Keratinocyte (primary cell): ENCODE results near the gene PPP2R5E. TPM values are rescaled to one million over a fixed set of nuclear protein-coding genes. Genes with fewer than 3 reads are reported as not detected.

ENCODE experiments used
- DNase-seq: peaks from one replicate; pipeline ENCODE4 v3.0.0-alpha.2; 2011; ENCODE audit warnings: low read depth, missing footprints, low spot score
- FAIRE-seq: peaks from 2 replicates; lab custom pipeline; 2011; peaks lifted over from hg19 to GRCh38; lab: Jason Lieb, UNC
- H2AFZ ChIP-seq: 2 replicates; pipeline ENCODE4 v1.6.0; 2012; ENCODE audit warnings: low read length, control low read depth, inconsistent platforms; ENCODE audit not compliant: control insufficient read depth
- H3K27ac ChIP-seq: 2 replicates; pipeline ENCODE4 v1.5.1; 2011; ENCODE audit warnings: low read length; ENCODE audit not compliant: control insufficient read depth, insufficient read depth
- H3K27me3 ChIP-seq: 3 replicates; pipeline ENCODE4 v1.6.0; 2011; ENCODE audit warnings: low read length; ENCODE audit not compliant: control insufficient read depth, insufficient read depth; ENCODE audit errors: extremely low read depth
- H3K36me3 ChIP-seq, 2 experiments: 2 replicates in 1 of 2; 3 replicates in 1 of 2; pipeline ENCODE4 v1.5.1; 2011; ENCODE audit warnings: low read length in 2 of 2, mild to moderate bottlenecking in 1 of 2; ENCODE audit not compliant: control insufficient read depth in 2 of 2, insufficient read depth in 2 of 2; ENCODE audit errors: extremely low read depth in 1 of 2
- H3K4me1 ChIP-seq: 3 replicates; pipeline ENCODE4 v1.5.1; 2011; ENCODE audit warnings: low read length; ENCODE audit not compliant: control insufficient read depth, insufficient read depth; ENCODE audit errors: extremely low read depth
- H3K4me2 ChIP-seq: 3 replicates; pipeline ENCODE4 v1.6.0; 2011; ENCODE audit warnings: low read depth, low read length; ENCODE audit not compliant: control insufficient read depth, insufficient read depth; ENCODE audit errors: extremely low read depth
- H3K4me3 ChIP-seq, 3 experiments: fragments of 200-600 bp in 1 of 3; sonication (generic) in 1 of 3; 2 replicates in 2 of 3; 3 replicates in 1 of 3; pipeline ENCODE4 v1.5.1; 2011 to 2016; ENCODE audit warnings: low read length in 3 of 3, mild to moderate bottlenecking in 3 of 3, control low read depth in 2 of 3, inconsistent platforms in 1 of 3, low read depth in 1 of 3, mixed read lengths in 1 of 3, mixed run types in 1 of 3, moderate library complexity in 1 of 3; ENCODE audit not compliant: control insufficient read depth in 2 of 3, insufficient read depth in 2 of 3; ENCODE audit errors: extremely low read depth in 1 of 3
- H3K79me2 ChIP-seq: 2 replicates; pipeline ENCODE4 v1.6.0; 2012; ENCODE audit warnings: low read length; ENCODE audit not compliant: control insufficient read depth, insufficient read depth
- H3K9ac ChIP-seq: 3 replicates; pipeline ENCODE4 v1.6.0; 2011; ENCODE audit warnings: low read length; ENCODE audit not compliant: control insufficient read depth, insufficient read depth; ENCODE audit errors: extremely low read depth
- H3K9me1 ChIP-seq: 3 replicates; pipeline ENCODE4 v1.6.0; 2011; ENCODE audit warnings: low read length; ENCODE audit not compliant: control insufficient read depth, insufficient read depth; ENCODE audit errors: extremely low read depth
- H3K9me3 ChIP-seq: 2 replicates; pipeline ENCODE4 v1.5.1; 2012; ENCODE audit warnings: low read depth, low read length; ENCODE audit not compliant: control insufficient read depth
- H4K20me1 ChIP-seq: 3 replicates; pipeline ENCODE4 v1.6.0; 2011; ENCODE audit warnings: low read length; ENCODE audit not compliant: control insufficient read depth, insufficient read depth; ENCODE audit errors: extremely low read depth
- EZH2 ChIP-seq: IDR thresholded peaks from one replicate; pipeline ENCODE4 v1.6.1; 2012; ENCODE audit warnings: inconsistent platforms, mild to moderate bottlenecking, low read length, moderate library complexity
- dilution Hi-C: fragments of 300-500 bp; cut with MboI; formaldehyde crosslinking; loops from one replicate; pipeline ENCODE4 v1.7.0; 2020; ENCODE audit warnings: low sequenced_read_pairs; ENCODE audit not compliant: extremely low pct_ligation_motif_present
- polyA plus RNA-seq, 5 experiments: library from polyadenylated mRNA; depleted of rRNA in 3 of 5; stranded (reverse) in 3 of 5; stranded (forward) in 1 of 5; unstranded in 1 of 5; fragments of >200 nt; gene quantifications; 1 replicate in 1 of 5; 2 replicates in 3 of 5; 3 replicates in 1 of 5; pipeline versions ENCODE4 v1.2.1 to v1.2.3, GENCODE V29; 2011 to 2012; ENCODE audit warnings: missing spikeins in 2 of 5, low read depth in 1 of 5, low replicate concordance in 1 of 5
- TF ChIP-seq, protein P1 (sequence below), 3 experiments: IDR thresholded peaks in 1 of 3; conservative IDR thresholded peaks in 1 of 3; optimal IDR thresholded peaks in 1 of 3; 2 replicates in 2 of 3; 3 replicates in 1 of 3; pipeline versions ENCODE3 to v1.5.1; 2011; ENCODE audit warnings: low read length in 3 of 3, mild to moderate bottlenecking in 3 of 3, moderate library complexity in 2 of 3, control low read depth in 1 of 3, inconsistent platforms in 1 of 3; ENCODE audit not compliant: insufficient read depth in 2 of 3; ENCODE audit errors: extremely low read depth in 1 of 3

PPP2R5E gene
- polyA plus RNA-seq, 1 donor (not counting 4 experiments of a cell fraction or from before 2014, with no cell fraction given), result 22.7 TPM

- H3K9me1 ChIP-seq, result no peaks in the 10 kb centered on the region
- TF ChIP-seq, protein P1, sequence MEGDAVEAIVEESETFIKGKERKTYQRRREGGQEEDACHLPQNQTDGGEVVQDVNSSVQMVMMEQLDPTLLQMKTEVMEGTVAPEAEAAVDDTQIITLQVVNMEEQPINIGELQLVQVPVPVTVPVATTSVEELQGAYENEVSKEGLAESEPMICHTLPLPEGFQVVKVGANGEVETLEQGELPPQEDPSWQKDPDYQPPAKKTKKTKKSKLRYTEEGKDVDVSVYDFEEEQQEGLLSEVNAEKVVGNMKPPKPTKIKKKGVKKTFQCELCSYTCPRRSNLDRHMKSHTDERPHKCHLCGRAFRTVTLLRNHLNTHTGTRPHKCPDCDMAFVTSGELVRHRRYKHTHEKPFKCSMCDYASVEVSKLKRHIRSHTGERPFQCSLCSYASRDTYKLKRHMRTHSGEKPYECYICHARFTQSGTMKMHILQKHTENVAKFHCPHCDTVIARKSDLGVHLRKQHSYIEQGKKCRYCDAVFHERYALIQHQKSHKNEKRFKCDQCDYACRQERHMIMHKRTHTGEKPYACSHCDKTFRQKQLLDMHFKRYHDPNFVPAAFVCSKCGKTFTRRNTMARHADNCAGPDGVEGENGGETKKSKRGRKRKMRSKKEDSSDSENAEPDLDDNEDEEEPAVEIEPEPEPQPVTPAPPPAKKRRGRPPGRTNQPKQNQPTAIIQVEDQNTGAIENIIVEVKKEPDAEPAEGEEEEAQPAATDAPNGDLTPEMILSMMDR (optimal IDR thresholded peaks at IDR 0.05 in 1 of 3, IDR thresholded peaks at IDR 0.05 in 1 of 3, conservative IDR thresholded peaks at IDR 0.05 in 1 of 3; ENCODE audit: extremely low read depth in 1 of 3, insufficient read depth in 2 of 3, low read length in 3 of 3), result no peak
- no peak for TF ChIP-seq EZH2
- DNase-seq (no peak), FAIRE-seq (no peak)
- H3K27ac ChIP-seq, result no peak overlapping the region
- peaks cover 56% of the 10 kb centered on the region for H3K79me2 ChIP-seq
- no peaks in the 10 kb centered on the region for H3K36me3 ChIP-seq
- H3K9ac ChIP-seq, result no peak overlapping the region
- peaks cover 12% of the 10 kb centered on the region for H3K4me1 ChIP-seq
- dilution Hi-C loops, result no loop called here
- H3K4me3 ChIP-seq, result no peak overlapping the region
- H3K9me3 ChIP-seq, result no peaks in the 10 kb centered on the region
- H3K4me2 ChIP-seq, result no peak overlapping the region
- H3K27me3 ChIP-seq, result no peaks in the 10 kb centered on the region
- no peaks in the 10 kb centered on the region for H4K20me1 ChIP-seq
- H2AFZ ChIP-seq, result no peak overlapping the region
Measured at GRCh38 chr14:63477556-63477955, 65.6 kb downstream of the PPP2R5E start.

DNA sequence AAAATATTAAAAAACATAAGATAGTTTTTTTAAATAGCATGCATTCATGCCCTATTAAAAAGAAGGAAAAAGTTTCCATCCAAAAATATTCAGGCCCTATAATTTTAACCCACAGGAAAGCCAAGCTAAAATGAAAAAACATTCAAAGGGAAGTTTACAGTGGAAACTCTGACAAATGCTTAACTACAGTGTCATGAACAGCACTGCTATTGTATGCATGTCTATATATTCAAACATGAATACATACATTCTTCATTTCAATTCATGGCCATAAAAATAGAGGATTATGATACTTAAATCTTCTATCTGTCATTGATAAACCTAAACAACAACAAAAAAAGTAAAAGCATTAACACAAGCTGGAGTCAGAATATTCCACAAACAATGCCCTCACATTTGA, 67.4 kb downstream of the PPP2R5E start:
- Histone ChIP-seq H3K4me2 (no peak overlapping the region), H3K4me3 (no peak overlapping the region), H3K36me3 (no peaks in the 10 kb centered on the region), H3K9me3 (no peaks in the 10 kb centered on the region), H4K20me1 (no peaks in the 10 kb centered on the region), H3K9me1 (peaks cover 2% of the 10 kb centered on the region), H2AFZ (no peak overlapping the region), H3K27me3 (no peaks in the 10 kb centered on the region), H3K9ac (no peak overlapping the region), H3K79me2 (peaks cover 55% of the 10 kb centered on the region), H3K4me1 (peaks cover 27% of the 10 kb centered on the region), H3K27ac (no peak overlapping the region)
- dilution Hi-C loops, result no loop called here
- TF ChIP-seq, protein P1 (optimal IDR thresholded peaks at IDR 0.05 in 1 of 3, IDR thresholded peaks at IDR 0.05 in 1 of 3, conservative IDR thresholded peaks at IDR 0.05 in 1 of 3; ENCODE audit: extremely low read depth in 1 of 3, insufficient read depth in 2 of 3, low read length in 3 of 3), result no peak
- TF ChIP-seq EZH2, result no peak
- FAIRE-seq (no peak), DNase-seq (no peak)
